PC-9 (cell line): Measurements from ENCODE around the gene CPEB3. TPM values are rescaled to one million over a fixed set of nuclear protein-coding genes. Genes with fewer than 3 reads are reported as not detected.

Experiments
- BruUV-seq: library from RNA; stranded (reverse); fragments of 400-500 nt; replicated peaks from 2 replicates; lab custom pipeline; 2021; lab: Mats Ljungman, UMichigan
- CTCF ChIA-PET: fragments of 300-600 bp; sonication (Branson Sonifier 250); formaldehyde crosslinking; loops from one replicate; lab custom pipeline; 2022; ENCODE audit warnings: antibody characterized with exemption; lab: Charles Lee
- POLR2A ChIA-PET: fragments of 300-600 bp; sonication (Branson Sonifier 250); formaldehyde crosslinking; loops from one replicate; lab custom pipeline; 2022; ENCODE audit warnings: antibody characterized with exemption; ENCODE audit not compliant: unreplicated experiment; lab: Charles Lee
- DNase-seq, 2 experiments: peaks; one replicate each; pipeline versions ENCODE4 v3.0.0 to v3.0.0-alpha.2; 2015 to 2022; ENCODE audit warnings: mixed read lengths in 1 of 2
- H2AFZ ChIP-seq: fragments of 200-600 bp; sonication (generic); 2 replicates; pipeline ENCODE4 v1.8.1; 2017; ENCODE audit warnings: antibody characterized with exemption
- H3F3A ChIP-seq: fragments of 200-600 bp; sonication (generic); 2 replicates; pipeline ENCODE4 v1.8.1; 2017; ENCODE audit warnings: antibody characterized with exemption, mild to moderate bottlenecking, low read depth; ENCODE audit not compliant: insufficient read depth
- H3K27ac ChIP-seq: fragments of 200-600 bp; sonication (generic); 2 replicates; pipeline ENCODE4 v1.6.1; 2016; ENCODE audit warnings: mixed run types
- H3K27me3 ChIP-seq: fragments of 200-600 bp; sonication (generic); 2 replicates; pipeline ENCODE4 v1.6.1; 2016; ENCODE audit warnings: low read depth, mixed run types; ENCODE audit not compliant: insufficient read depth
- H3K36me3 ChIP-seq: fragments of 200-600 bp; sonication (generic); 2 replicates; pipeline ENCODE4 v1.6.1; 2016; ENCODE audit warnings: low read depth, mixed run types
- H3K4me1 ChIP-seq: fragments of 200-600 bp; sonication (generic); replicated peaks from 2 replicates; pipeline ENCODE4 v1.6.1; 2016; ENCODE audit warnings: mixed run types; ENCODE audit not compliant: insufficient read depth
- H3K4me2 ChIP-seq: fragments of 200-600 bp; sonication (generic); 2 replicates; pipeline ENCODE4 v1.6.1; 2017; ENCODE audit warnings: mixed run types
- H3K4me3 ChIP-seq: fragments of 200-600 bp; sonication (generic); 2 replicates; pipeline ENCODE4 v1.6.1; 2016; ENCODE audit warnings: mixed run types
- H3K79me2 ChIP-seq: fragments of 200-600 bp; sonication (generic); 2 replicates; pipeline ENCODE4 v1.6.1; 2017; ENCODE audit warnings: low read depth, mixed run types
- H3K9me2 ChIP-seq: fragments of 200-600 bp; sonication (generic); 2 replicates; pipeline ENCODE4 v1.8.1; 2017; ENCODE audit warnings: mild to moderate bottlenecking; ENCODE audit not compliant: insufficient read depth
- H3K9me3 ChIP-seq: fragments of 200-600 bp; sonication (generic); 2 replicates; pipeline ENCODE4 v1.8.1; 2016; ENCODE audit warnings: low read depth; ENCODE audit not compliant: insufficient read depth
- H4K20me1 ChIP-seq: fragments of 200-600 bp; sonication (generic); 2 replicates; pipeline ENCODE4 v1.8.1; 2017; ENCODE audit not compliant: insufficient read depth
- EZH2 ChIP-seq: fragments of 200-600 bp; sonication (generic); IDR thresholded peaks from 2 replicates; pipeline ENCODE4 v1.8.0; 2017; ENCODE audit warnings: antibody characterized with exemption, low read depth
- intact Hi-C: fragments of 100-400 bp; cut with micrococcal nuclease; formaldehyde crosslinking; loops from one replicate; pipeline ENCODE4 v1.10.0; 2022; ENCODE audit not compliant: unreplicated experiment
- total RNA-seq: library from RNA; stranded (reverse); gene quantifications from 2 replicates; pipeline ENCODE4 v1.2.3, GENCODE V29; 2021
- TF ChIP-seq, protein P1 (sequence below): fragments of 200-600 bp; sonication (generic); conservative IDR thresholded peaks from 2 replicates; pipeline ENCODE4 v1.6.1; 2017; ENCODE audit warnings: mixed run types, antibody characterized with exemption, mild to moderate bottlenecking, moderate library complexity

Gene CPEB3
- total RNA-seq, 1 experiment from 2014 or later, result 1.4 TPM

DNA sequence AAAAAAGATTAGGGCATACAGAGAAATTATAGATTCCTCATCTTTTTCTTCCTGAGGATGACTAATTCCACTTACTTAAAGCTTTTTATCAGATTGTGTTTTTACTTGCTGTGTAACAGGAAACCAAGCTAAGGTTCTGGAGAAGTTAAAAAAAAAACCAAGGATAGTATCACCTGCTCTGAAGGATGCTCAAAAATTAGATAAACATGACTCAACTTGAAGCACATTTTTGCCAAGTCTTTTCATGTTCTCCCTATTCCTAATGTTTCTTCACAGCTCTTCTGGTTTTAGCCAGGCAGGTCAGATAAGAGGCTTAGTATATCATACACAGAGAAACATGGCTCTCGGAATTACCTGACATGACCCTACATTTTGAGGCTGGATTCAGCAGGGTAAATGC lies 90.3 kb downstream of the CPEB3 start:
- no peak overlapping the region for H3K4me2 ChIP-seq
- H3K4me3 ChIP-seq, result no peak overlapping the region
- H3K4me1 ChIP-seq, result no peaks in the 10 kb centered on the region
- no peak overlapping the region for H3K27ac ChIP-seq
- no peak overlapping the region for H2AFZ ChIP-seq
- no peaks in the 10 kb centered on the region for H3K9me3 ChIP-seq
- DNase-seq, result no peak
- no peaks in the 10 kb centered on the region for H3K27me3 ChIP-seq
- no peak for TF ChIP-seq EZH2
- TF ChIP-seq, protein P1, sequence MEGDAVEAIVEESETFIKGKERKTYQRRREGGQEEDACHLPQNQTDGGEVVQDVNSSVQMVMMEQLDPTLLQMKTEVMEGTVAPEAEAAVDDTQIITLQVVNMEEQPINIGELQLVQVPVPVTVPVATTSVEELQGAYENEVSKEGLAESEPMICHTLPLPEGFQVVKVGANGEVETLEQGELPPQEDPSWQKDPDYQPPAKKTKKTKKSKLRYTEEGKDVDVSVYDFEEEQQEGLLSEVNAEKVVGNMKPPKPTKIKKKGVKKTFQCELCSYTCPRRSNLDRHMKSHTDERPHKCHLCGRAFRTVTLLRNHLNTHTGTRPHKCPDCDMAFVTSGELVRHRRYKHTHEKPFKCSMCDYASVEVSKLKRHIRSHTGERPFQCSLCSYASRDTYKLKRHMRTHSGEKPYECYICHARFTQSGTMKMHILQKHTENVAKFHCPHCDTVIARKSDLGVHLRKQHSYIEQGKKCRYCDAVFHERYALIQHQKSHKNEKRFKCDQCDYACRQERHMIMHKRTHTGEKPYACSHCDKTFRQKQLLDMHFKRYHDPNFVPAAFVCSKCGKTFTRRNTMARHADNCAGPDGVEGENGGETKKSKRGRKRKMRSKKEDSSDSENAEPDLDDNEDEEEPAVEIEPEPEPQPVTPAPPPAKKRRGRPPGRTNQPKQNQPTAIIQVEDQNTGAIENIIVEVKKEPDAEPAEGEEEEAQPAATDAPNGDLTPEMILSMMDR, result no peak
- H3K9me2 ChIP-seq, result no peaks in the 10 kb centered on the region
- ChIA-PET POLR2A (interaction anchor here (0.8 kb wide), 1 partner anchor 11 kb away, joined by 41 read pairs; no protein-coding TSS in a partner anchor), CTCF (interaction anchor here (0.7 kb wide), 1 partner anchor 199 kb away, joined by 4 read pairs; no protein-coding TSS in a partner anchor)
- H4K20me1 ChIP-seq, result no peaks in the 10 kb centered on the region
- H3K79me2 ChIP-seq, result no peaks in the 10 kb centered on the region
- BruUV-seq, result no TSS peak
- no peaks in the 10 kb centered on the region for H3F3A ChIP-seq
- no peaks in the 10 kb centered on the region for H3K36me3 ChIP-seq
- intact Hi-C loops, result no loop called here

DNA sequence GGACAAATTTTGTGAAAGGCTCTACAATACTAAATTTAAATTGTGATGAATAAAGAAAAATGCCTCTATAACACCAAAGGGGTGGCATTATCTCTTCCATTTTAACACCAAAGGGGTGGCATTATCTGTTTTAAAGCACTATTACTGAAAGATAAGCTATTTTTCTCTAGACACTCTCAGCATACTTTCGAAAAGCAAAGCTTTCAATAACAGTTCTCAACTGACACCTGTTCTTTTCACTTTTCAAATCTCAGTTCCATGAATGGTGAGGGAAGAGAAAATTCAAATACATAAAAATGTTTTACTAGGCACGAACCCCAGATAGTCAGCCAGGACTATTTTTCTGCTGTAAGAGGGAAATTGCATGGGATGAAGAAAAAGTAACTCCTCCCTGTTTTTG lies 103.8 kb downstream of the CPEB3 start:
- intact Hi-C loops, result no loop called here
- BruUV-seq, result no TSS peak
- Histone ChIP-seq H3K4me1 (no peaks in the 10 kb centered on the region), H3K27ac (no peak overlapping the region), H3K79me2 (no peaks in the 10 kb centered on the region), H2AFZ (no peak overlapping the region), H3K9me3 (no peaks in the 10 kb centered on the region), H3K9me2 (no peaks in the 10 kb centered on the region), H3K36me3 (no peaks in the 10 kb centered on the region), H3K27me3 (no peaks in the 10 kb centered on the region), H3K4me2 (no peak overlapping the region), H4K20me1 (no peaks in the 10 kb centered on the region), H3F3A (no peaks in the 10 kb centered on the region), H3K4me3 (no peak overlapping the region)
- POLR2A ChIA-PET, result no interaction called here
- CTCF ChIA-PET, result no interaction called here
- TF ChIP-seq, protein P1, result no peak
- no peak for TF ChIP-seq EZH2
- DNase-seq, result no peak

DNA sequence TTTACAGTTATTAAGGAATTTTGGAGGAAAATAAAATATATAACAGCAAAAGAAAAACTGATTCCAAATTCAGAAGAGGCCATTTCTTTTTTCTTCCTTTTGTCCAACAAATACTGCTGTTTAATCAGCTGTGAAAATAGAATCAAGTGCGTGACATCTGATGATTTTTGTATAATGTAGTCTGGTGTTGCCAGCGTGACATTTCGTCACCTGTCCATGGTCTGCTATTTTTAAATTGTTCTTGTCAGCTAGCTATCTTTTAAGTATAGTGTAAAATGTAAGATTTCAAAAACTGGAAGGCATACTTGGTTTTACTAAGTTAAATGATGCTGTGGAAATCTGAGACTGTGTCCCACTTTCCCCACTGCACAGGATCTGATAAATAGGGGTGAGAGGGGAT lies 105.9 kb downstream of the CPEB3 start:
- BruUV-seq, result no TSS peak
- Histone ChIP-seq H3K4me3 (no peak overlapping the region), H3K27ac (no peak overlapping the region), H3K9me3 (no peaks in the 10 kb centered on the region), H3K9me2 (no peaks in the 10 kb centered on the region), H4K20me1 (no peaks in the 10 kb centered on the region), H3K79me2 (no peaks in the 10 kb centered on the region), H3K36me3 (no peaks in the 10 kb centered on the region), H2AFZ (no peak overlapping the region), H3K4me1 (no peaks in the 10 kb centered on the region), H3K27me3 (no peaks in the 10 kb centered on the region), H3K4me2 (no peak overlapping the region), H3F3A (no peaks in the 10 kb centered on the region)
- TF ChIP-seq, protein P1, result no peak
- no peak for TF ChIP-seq EZH2
- DNase-seq, result no peak
- intact Hi-C loops, result no loop called here
- CTCF ChIA-PET, result no interaction called here
- POLR2A ChIA-PET, result no interaction called here
